Gastrocnemius medialis (tissue), 4 donors: ENCODE results near the gene SMIM33.
"Not testable (repeated sequence)": the region's sequence is repeated elsewhere in the genome, so short reads cannot be mapped to it uniquely, and the experiment has no call there.

ENCODE experiments used
- CTCF ChIP-seq, 5 experiments: fragments of 450-650 bp in 3 of 5; fragments of 200-600 bp in 2 of 5; sonication (generic) in 2 of 5; IDR thresholded peaks in 4 of 5; conservative IDR thresholded peaks in 1 of 5; 1 replicate in 4 of 5; 2 replicates in 1 of 5; pipeline ENCODE4 v1.5.1; 2016 to 2019; ENCODE audit warnings: antibody characterized with exemption in 5 of 5, mild to moderate bottlenecking in 3 of 5, moderate library complexity in 3 of 5
- POLR2A ChIP-seq, 2 donors: fragments of 450-650 bp; IDR thresholded peaks; one replicate each; pipeline ENCODE4 v1.6.1; 2017; ENCODE audit warnings: antibody characterized with exemption in 2 of 2, mild to moderate bottlenecking in 2 of 2, moderate library complexity in 2 of 2

- TF ChIP-seq POLR2A (IDR thresholded peaks at IDR 0.05); CTCF (IDR thresholded peaks at IDR 0.05 in 4 of 5, conservative IDR thresholded peaks at IDR 0.05 in 1 of 5): not testable (repeated sequence)
These were observed 12.0 kb downstream of the SMIM33 start for GRCh38 chr5:139482890-139483208.
